Calu3 (cell line): Measurements from ENCODE around the gene ALDH3A2. TPM values are rescaled to one million over a fixed set of nuclear protein-coding genes. Genes with fewer than 3 reads are reported as not detected.
"Not testable (repeated sequence)": the region's sequence is repeated elsewhere in the genome, so short reads cannot be mapped to it uniquely, and the experiment has no call there.

ENCODE experiments used
- BruUV-seq: library from RNA; stranded (reverse); fragments of 400-500 nt; replicated peaks from 2 replicates; lab custom pipeline; 2021; lab: Mats Ljungman, UMichigan
- CTCF ChIA-PET: fragments of 300-600 bp; sonication (Branson Sonifier 250); formaldehyde crosslinking; loops from one replicate; lab custom pipeline; 2022; ENCODE audit warnings: antibody characterized with exemption; lab: Charles Lee
- DNase-seq: peaks from one replicate; pipeline ENCODE4 v3.0.0; 2022
- H3K27ac Mint-ChIP-seq: one replicate; pipeline ENCODE4 v1.8.0; 2022; ENCODE audit warnings: mixed read lengths; ENCODE audit not compliant: unreplicated experiment
- H3K27me3 Mint-ChIP-seq: one replicate; pipeline ENCODE4 v1.8.0; 2022; ENCODE audit warnings: mixed read lengths; ENCODE audit not compliant: unreplicated experiment
- H3K36me3 Mint-ChIP-seq: one replicate; pipeline ENCODE4 v1.8.0; 2022; ENCODE audit warnings: mild to moderate bottlenecking, moderate library complexity, mixed read lengths; ENCODE audit not compliant: insufficient read depth, unreplicated experiment
- H3K4me1 Mint-ChIP-seq: one replicate; pipeline ENCODE4 v1.8.0; 2022; ENCODE audit warnings: mild to moderate bottlenecking, low read depth, mixed read lengths; ENCODE audit not compliant: unreplicated experiment
- H3K4me3 Mint-ChIP-seq: one replicate; pipeline ENCODE4 v1.8.0; 2022; ENCODE audit warnings: mild to moderate bottlenecking, low read depth, moderate library complexity, mixed read lengths; ENCODE audit not compliant: unreplicated experiment
- H3K9me3 Mint-ChIP-seq: one replicate; pipeline ENCODE4 v1.8.0; 2022; ENCODE audit warnings: low read depth, mixed read lengths; ENCODE audit not compliant: unreplicated experiment
- intact Hi-C: fragments of 100-400 bp; cut with micrococcal nuclease; formaldehyde crosslinking; loops from one replicate; pipeline ENCODE4 v1.10.0; 2022; ENCODE audit not compliant: unreplicated experiment
- total RNA-seq: library from RNA; stranded (reverse); gene quantifications from 2 replicates; pipeline ENCODE4 v1.2.3, GENCODE V29; 2022
- TF ChIP-seq, protein P1 (sequence below): fragments of 200-600 bp; IDR thresholded peaks from one replicate; pipeline ENCODE4 v1.8.0; 2022; ENCODE audit warnings: antibody characterized with exemption; ENCODE audit not compliant: unreplicated experiment

Gene ALDH3A2
- total RNA-seq, 1 experiment from 2014 or later = 32.4 TPM

DNA sequence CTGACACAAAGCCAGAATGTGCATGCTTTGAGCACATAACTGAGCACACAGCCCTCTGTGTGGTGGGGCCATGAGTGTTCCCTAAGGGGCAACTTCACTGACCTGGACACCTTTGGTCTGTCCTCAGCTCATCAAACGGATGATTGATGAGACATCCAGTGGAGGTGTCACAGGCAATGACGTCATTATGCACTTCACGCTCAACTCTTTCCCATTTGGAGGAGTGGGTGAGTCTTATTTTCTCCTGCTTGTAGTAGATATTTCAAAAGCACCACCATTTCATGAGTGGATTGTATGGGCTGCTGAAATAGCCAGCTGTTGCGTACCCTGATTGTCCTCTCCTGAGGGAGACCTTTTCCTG, 16.2 kb downstream of the ALDH3A2 start:
- H3K36me3 Mint-ChIP-seq = peaks cover 5% of the 10 kb centered on the region
- H3K27me3 Mint-ChIP-seq = no peaks in the 10 kb centered on the region
- H3K27ac Mint-ChIP-seq = no peak overlapping the region
- no peak for DNase-seq
- H3K4me3 Mint-ChIP-seq = no peak overlapping the region
- no TSS peak for BruUV-seq
- H3K9me3 Mint-ChIP-seq = no peaks in the 10 kb centered on the region
- H3K4me1 Mint-ChIP-seq = peaks cover 5% of the 10 kb centered on the region
- CTCF ChIA-PET = no interaction called here
- intact Hi-C loops = no loop called here
- TF ChIP-seq, protein P1, sequence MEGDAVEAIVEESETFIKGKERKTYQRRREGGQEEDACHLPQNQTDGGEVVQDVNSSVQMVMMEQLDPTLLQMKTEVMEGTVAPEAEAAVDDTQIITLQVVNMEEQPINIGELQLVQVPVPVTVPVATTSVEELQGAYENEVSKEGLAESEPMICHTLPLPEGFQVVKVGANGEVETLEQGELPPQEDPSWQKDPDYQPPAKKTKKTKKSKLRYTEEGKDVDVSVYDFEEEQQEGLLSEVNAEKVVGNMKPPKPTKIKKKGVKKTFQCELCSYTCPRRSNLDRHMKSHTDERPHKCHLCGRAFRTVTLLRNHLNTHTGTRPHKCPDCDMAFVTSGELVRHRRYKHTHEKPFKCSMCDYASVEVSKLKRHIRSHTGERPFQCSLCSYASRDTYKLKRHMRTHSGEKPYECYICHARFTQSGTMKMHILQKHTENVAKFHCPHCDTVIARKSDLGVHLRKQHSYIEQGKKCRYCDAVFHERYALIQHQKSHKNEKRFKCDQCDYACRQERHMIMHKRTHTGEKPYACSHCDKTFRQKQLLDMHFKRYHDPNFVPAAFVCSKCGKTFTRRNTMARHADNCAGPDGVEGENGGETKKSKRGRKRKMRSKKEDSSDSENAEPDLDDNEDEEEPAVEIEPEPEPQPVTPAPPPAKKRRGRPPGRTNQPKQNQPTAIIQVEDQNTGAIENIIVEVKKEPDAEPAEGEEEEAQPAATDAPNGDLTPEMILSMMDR = no peak

DNA sequence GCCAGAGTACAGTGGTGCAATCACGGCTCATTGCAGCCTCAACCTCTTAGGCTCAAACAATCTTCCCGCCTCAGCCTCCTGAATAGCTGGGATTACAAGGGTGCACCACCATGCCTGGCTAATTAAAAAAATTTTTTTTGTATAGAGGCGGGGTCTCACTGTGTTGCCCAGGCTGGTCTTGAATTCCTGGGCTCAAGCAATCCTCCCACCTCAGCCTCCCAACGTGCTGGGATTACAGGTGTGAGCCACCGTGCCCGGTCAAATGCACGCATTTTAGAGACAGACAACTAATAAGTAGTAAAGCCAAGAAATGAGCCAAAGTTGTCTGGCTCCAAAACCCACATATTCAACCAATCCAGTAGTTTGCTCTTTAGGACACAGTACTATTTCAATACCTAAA, 21.1 kb downstream of the ALDH3A2 start:
- BruUV-seq, DNase-seq, H3K4me3 Mint-ChIP-seq, H3K27ac Mint-ChIP-seq, H3K9me3 Mint-ChIP-seq, intact Hi-C loops, H3K36me3 Mint-ChIP-seq, H3K27me3 Mint-ChIP-seq, H3K4me1 Mint-ChIP-seq: not testable (repeated sequence)
- CTCF ChIA-PET = interaction anchor here (0.7 kb wide), 1 partner anchor 25 kb away, joined by 3 read pairs; no protein-coding TSS in a partner anchor

DNA sequence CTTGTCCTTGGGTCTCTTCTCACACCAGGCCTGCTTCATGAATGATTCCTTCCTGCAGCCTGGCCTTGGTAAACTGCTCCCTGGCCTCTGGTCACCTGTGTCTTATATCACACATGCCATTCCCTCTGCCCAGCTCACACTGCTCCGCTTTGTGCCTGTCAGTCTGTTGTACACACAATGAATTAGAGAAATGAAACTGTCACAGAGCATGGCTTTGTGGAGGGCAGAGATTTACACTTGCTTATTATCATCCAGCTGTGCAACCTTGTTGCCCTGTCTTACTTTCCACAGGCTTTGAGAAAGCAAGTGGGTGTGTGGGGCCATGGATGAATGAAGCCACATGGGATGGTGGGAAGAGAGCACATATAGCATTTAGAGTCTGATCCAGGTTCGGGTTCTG, 22.4 kb downstream of the ALDH3A2 start:
- no peak overlapping the region for H3K27ac Mint-ChIP-seq
- CTCF ChIA-PET = no interaction called here
- H3K9me3 Mint-ChIP-seq = no peaks in the 10 kb centered on the region
- peaks cover 2% of the 10 kb centered on the region for H3K36me3 Mint-ChIP-seq
- no peak for DNase-seq
- BruUV-seq = no TSS peak
- H3K27me3 Mint-ChIP-seq = no peaks in the 10 kb centered on the region
- intact Hi-C loops = no loop called here
- no peak overlapping the region for H3K4me3 Mint-ChIP-seq
- H3K4me1 Mint-ChIP-seq = peaks cover 8% of the 10 kb centered on the region
- TF ChIP-seq, protein P1 = no peak

DNA sequence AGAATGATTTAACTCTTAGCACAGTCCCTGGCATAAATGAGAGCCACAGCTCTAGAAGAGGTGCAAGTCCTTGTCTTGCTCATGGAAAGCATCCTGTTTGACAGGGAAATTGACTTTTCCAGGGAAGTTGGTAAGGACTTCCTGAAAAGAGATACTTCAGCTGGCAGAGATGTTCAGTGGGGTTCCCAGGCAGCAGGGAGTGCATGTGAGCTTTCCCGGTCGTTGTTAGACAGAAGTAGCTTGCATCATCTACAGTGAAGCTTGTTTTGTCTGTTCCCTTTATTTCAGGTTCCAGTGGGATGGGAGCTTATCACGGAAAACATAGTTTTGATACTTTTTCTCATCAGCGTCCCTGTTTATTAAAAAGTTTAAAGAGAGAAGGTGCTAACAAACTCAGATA, 22.9 kb downstream of the ALDH3A2 start:
- no TSS peak for BruUV-seq

More for the DNA sequence above, 22.9 kb downstream of the ALDH3A2 start:
- no peak overlapping the region for H3K4me3 Mint-ChIP-seq
- no peak for DNase-seq
- H3K4me1 Mint-ChIP-seq = peaks cover 8% of the 10 kb centered on the region
- no peak overlapping the region for H3K27ac Mint-ChIP-seq
- H3K9me3 Mint-ChIP-seq = no peaks in the 10 kb centered on the region
- H3K27me3 Mint-ChIP-seq = no peaks in the 10 kb centered on the region
- CTCF ChIA-PET = interaction anchor here (1.4 to 1.5 kb wide), 2 partner anchors 23 to 309 kb away, joined by 5 read pairs; partner anchors contain the start of genes ALDH3A2 and B9D1
- H3K36me3 Mint-ChIP-seq = no peaks in the 10 kb centered on the region
- intact Hi-C loops = no loop called here
- TF ChIP-seq, protein P1 = no peak
